ELR (cell line): ENCODE results near the gene N4BP2.
"Not testable (repeated sequence)": the region's sequence is repeated elsewhere in the genome, so short reads cannot be mapped to it uniquely, and the experiment has no call there.

Source experiments
- DNase-seq: peaks from one replicate; pipeline ENCODE4 v3.0.0-alpha.2; 2015; ENCODE audit warnings: low read depth

N4BP2 gene

GRCh38 chr4:40087799-40088366 lies 31.2 kb downstream of the N4BP2 start:
- DNase-seq: no peak

- DNase-seq: not testable (repeated sequence)
Observed at GRCh38 chr4:40093400-40093799, 36.8 kb downstream of the N4BP2 start.

GRCh38 chr4:40099010-40099409 lies 42.4 kb downstream of the N4BP2 start:
- no peak for DNase-seq

GRCh38 chr4:40107150-40107549 lies 50.5 kb downstream of the N4BP2 start:
- DNase-seq: not testable (repeated sequence)

- no peak for DNase-seq
Observed at GRCh38 chr4:40112027-40112792, 55.6 kb downstream of the N4BP2 start.

- DNase-seq: no peak
Observed at GRCh38 chr4:40114206-40114605, 57.6 kb downstream of the N4BP2 start.

- no peak for DNase-seq
Observed at GRCh38 chr4:40118861-40119260, 62.2 kb downstream of the N4BP2 start.

GRCh38 chr4:40119344-40119743 lies 62.7 kb downstream of the N4BP2 start:
- no peak for DNase-seq

GRCh38 chr4:40121515-40121914 lies 64.9 kb downstream of the N4BP2 start:
- DNase-seq: peak; percentile 88

- no peak for DNase-seq
Observed at GRCh38 chr4:40122941-40123340, 66.3 kb downstream of the N4BP2 start.

GRCh38 chr4:40124690-40125089 lies 68.0 kb downstream of the N4BP2 start:
- no peak for DNase-seq

- no peak for DNase-seq
Observed at GRCh38 chr4:40130401-40131036, 73.9 kb downstream of the N4BP2 start.

- no peak for DNase-seq
Observed at GRCh38 chr4:40132816-40133215, 76.2 kb downstream of the N4BP2 start.

- DNase-seq: no peak
Observed at GRCh38 chr4:40134206-40134917, 77.7 kb downstream of the N4BP2 start.

GRCh38 chr4:40136202-40136601 lies 79.6 kb downstream of the N4BP2 start:
- DNase-seq: not testable (repeated sequence)

GRCh38 chr4:40140196-40140595 lies 83.5 kb downstream of the N4BP2 start:
- no peak for DNase-seq

- DNase-seq: not testable (repeated sequence)
Observed at GRCh38 chr4:40140597-40140996, 83.9 kb downstream of the N4BP2 start.

- no peak for DNase-seq
Observed at GRCh38 chr4:40143926-40144508, 87.4 kb downstream of the N4BP2 start.

GRCh38 chr4:40144716-40145115 lies 88.1 kb downstream of the N4BP2 start:
- no peak for DNase-seq

GRCh38 chr4:40147490-40147889 lies 90.8 kb downstream of the N4BP2 start:
- not testable (repeated sequence) for DNase-seq

- DNase-seq: peak; percentile 77
Observed at GRCh38 chr4:40149960-40150385, 93.3 kb downstream of the N4BP2 start.

GRCh38 chr4:40150932-40151331 lies 94.3 kb downstream of the N4BP2 start:
- no peak for DNase-seq
